ENCODE measurements around the gene ADI1. TPM values are rescaled to one million over a fixed set of nuclear protein-coding genes. Genes with fewer than 3 reads are reported as not detected.

The ADI1 gene
- total RNA-seq, 1 donor from 2014 or later, result 40.9 TPM

DNA sequence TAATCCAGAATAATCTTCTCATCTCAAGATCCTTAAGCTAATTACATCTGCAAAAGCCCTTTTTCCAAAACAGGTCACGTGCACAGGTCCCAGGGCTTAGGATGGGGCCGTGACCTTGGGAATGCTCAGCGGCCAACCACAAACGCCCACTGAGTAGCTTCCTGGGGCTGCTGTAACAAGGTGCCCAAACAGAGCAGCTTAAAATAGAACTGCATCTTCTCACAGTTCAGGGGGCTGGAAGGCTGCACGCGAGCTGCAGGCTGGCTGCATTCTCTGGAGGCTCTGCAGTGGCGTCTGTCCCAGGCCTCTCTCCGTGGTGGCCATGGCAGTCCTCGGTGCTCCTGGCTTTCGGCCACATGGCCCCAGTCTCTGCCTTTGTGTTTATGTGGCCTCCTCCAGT is 31.9 kb downstream of the ADI1 start:
- intact Hi-C loops (cut with DNase I), result no loop called here
- H3K4me3 ChIP-seq, result no peak overlapping the region
- peak overlapping the region; percentile 36 to 66 for H3K27ac ChIP-seq
- peaks cover 0 to 15% of the 10 kb centered on the region in 2 donors for H3K36me3 ChIP-seq
- H3K9me3 ChIP-seq, result no peaks in the 10 kb centered on the region
- H3K4me1 ChIP-seq, result peaks cover 0 to 10% of the 10 kb centered on the region in 2 donors
- no peaks in the 10 kb centered on the region for H3K27me3 ChIP-seq
- TF ChIP-seq, protein P1, sequence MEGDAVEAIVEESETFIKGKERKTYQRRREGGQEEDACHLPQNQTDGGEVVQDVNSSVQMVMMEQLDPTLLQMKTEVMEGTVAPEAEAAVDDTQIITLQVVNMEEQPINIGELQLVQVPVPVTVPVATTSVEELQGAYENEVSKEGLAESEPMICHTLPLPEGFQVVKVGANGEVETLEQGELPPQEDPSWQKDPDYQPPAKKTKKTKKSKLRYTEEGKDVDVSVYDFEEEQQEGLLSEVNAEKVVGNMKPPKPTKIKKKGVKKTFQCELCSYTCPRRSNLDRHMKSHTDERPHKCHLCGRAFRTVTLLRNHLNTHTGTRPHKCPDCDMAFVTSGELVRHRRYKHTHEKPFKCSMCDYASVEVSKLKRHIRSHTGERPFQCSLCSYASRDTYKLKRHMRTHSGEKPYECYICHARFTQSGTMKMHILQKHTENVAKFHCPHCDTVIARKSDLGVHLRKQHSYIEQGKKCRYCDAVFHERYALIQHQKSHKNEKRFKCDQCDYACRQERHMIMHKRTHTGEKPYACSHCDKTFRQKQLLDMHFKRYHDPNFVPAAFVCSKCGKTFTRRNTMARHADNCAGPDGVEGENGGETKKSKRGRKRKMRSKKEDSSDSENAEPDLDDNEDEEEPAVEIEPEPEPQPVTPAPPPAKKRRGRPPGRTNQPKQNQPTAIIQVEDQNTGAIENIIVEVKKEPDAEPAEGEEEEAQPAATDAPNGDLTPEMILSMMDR (IDR thresholded peaks at IDR 0.05), result no peak
- no peak for DNase-seq (ENCODE audit: low spot score in 2 of 2)

DNA sequence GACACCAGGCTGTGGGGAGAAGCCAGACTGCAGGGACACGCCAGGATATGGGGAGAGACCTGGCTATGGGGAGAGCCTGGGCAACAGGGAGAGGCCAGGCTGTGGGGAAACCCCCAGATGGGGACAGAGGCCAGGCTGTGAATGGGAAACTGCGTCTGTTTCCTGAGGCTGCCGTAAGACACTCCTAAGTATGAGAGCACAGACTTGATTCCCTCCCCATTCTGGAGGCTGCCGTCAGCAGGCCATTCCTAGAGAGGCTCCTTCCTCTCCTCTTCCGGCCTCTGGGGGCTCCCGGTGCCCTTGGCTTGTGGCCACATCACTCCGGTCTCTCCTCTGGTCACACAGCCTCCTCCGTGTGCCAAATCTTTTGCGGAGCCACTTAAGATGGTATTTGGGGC is 32.3 kb downstream of the ADI1 start:
- Histone ChIP-seq H3K4me3 (no peak overlapping the region), H3K9me3 (no peaks in the 10 kb centered on the region), H3K36me3 (peaks cover 2 to 19% of the 10 kb centered on the region in 2 donors), H3K4me1 (peaks cover 0 to 6% of the 10 kb centered on the region in 2 donors), H3K27ac (peak overlapping the region; percentile 36 to 66), H3K27me3 (no peaks in the 10 kb centered on the region)
- peak in 1 of 2 donors; percentile 63 for DNase-seq (ENCODE audit: low spot score in 2 of 2)
- intact Hi-C loops (cut with DNase I), result no loop called here
- TF ChIP-seq, protein P1 (IDR thresholded peaks at IDR 0.05), result no peak

DNA sequence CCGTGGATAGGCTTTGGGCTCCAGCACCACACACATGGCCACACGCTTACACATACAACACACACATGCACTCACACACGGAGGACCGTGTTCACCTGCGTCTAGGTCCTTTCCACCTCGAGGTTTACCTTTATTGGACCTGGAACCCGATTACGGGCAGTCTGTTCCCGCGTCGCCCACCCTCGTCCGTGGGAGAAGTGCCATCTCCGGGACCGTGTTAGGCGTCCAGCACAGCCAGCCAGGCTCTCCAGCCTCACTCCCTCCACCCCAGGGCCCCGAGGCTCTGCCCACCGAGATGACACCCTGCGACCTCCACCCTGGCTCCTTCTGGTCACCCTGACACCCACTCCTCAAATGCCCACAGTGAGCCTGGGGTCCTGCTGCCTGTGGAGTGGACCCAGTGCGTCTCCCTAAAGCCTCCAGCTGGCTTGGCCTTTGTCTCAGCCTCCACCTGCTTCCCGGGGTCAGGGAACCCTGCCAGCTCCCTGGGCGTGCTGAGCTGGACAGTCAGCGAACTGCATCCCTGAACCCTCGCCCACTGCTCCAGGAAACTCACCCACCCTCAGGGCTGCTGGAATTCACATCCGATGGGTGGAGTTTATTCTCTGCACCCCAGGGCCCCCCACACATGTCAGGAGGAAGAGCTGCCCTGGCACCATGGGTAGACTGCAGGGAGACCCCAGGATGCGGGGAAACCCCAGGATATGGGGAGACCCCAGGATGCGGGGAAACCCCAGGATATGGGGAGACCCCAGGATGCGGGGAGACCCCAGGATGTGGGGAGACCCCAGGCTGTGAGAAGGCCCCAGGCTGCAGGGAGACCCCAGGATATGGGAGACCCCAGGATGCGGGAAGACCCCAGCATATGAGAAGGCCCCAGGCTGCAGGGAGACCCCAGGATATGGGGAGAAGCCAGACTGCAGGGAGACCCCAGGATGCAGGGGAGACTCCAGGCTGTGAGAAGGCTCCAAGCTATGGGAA is 33.0 kb downstream of the ADI1 start:
- peak in 1 of 2 donors; percentile 56 for DNase-seq (ENCODE audit: low spot score in 2 of 2)
- H3K4me3 ChIP-seq, result no peak overlapping the region
- H3K9me3 ChIP-seq, result no peaks in the 10 kb centered on the region
- intact Hi-C loops (cut with DNase I), result no loop called here
- peaks cover 0 to 6% of the 10 kb centered on the region in 2 donors for H3K4me1 ChIP-seq
- TF ChIP-seq, protein P1 (IDR thresholded peaks at IDR 0.05), result no peak
- H3K27me3 ChIP-seq, result no peaks in the 10 kb centered on the region
- H3K36me3 ChIP-seq, result peaks cover 7 to 26% of the 10 kb centered on the region in 2 donors
- H3K27ac ChIP-seq, result peak overlapping the region; percentile 36 to 66

DNA sequence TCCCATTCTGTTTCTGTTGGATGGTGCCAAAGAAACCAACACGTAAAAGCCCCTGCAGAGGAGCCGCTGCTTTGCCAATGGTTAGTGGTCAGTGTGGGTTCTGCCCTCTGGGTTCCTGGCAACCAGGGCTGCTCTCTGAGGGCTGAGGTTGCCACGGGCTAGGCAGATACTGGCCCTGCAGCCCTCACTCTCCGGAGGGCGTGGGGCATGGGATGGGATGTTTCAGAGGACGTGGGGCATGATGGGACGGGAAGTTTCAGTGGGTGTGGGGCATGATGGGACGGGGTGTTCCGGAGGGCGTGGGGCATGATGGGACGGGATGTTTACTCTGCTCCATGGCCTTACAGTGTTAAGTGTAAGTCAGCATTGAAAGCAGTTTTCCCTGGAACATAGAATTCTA is 34.2 kb downstream of the ADI1 start:
- peak in 1 of 2 donors; percentile 50 for DNase-seq (ENCODE audit: low spot score in 2 of 2)
- no peak overlapping the region for H3K27ac ChIP-seq
- peaks cover 7 to 27% of the 10 kb centered on the region in 2 donors for H3K36me3 ChIP-seq
- intact Hi-C loops (cut with DNase I), result no loop called here
- H3K4me3 ChIP-seq, result no peak overlapping the region
- no peaks in the 10 kb centered on the region for H3K9me3 ChIP-seq
- H3K4me1 ChIP-seq, result peaks cover 0 to 6% of the 10 kb centered on the region in 2 donors
- H3K27me3 ChIP-seq, result no peaks in the 10 kb centered on the region
- TF ChIP-seq, protein P1 (IDR thresholded peaks at IDR 0.05), result no peak

DNA sequence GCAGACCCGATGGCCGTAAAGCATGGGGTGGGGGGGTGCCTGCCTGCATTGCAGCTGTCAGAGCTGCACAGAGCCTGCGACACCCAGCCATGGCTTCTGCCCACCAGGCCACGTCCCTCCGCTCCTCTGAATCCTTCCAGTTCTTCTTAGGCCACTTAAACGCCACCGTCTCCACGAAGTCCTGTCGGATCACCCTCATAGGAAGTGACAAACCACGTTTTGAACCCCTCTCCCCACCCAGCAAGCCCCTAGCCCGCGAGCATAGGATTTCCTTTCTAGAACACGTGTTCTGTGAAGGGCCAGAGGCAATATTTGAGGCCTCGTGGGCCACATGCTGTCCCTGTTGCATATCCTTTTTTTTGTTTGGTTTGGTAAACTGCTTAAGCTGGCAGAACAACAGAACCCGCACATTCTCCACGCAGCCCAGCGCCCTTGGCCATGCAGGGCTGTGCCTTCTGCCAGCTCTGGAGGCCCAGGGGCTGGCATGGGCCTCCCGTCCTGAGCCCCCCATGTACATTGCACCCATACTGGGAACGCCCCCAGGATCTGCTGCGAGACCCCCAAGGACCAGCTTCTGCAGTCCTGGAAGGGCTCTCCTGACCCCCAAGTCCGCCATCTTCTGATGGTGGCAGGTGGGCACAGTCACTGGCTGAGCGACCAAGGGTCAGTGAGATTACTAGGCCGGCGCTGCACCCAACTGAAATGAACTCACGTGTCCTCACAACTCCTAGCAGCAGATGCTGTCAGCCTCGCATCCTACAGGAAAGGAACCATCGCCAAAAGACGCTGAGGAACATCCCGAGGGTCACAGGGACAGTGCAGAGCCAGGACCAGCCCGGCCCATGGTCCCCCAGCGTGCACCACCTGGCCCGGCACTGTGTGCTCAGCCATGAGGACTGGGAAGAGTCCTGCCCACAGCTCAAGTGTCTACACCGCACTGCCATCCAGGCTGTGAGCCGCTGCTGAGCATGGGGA is 35.1 kb downstream of the ADI1 start:
- Histone ChIP-seq H3K36me3 (peaks cover 15 to 35% of the 10 kb centered on the region in 2 donors), H3K9me3 (no peaks in the 10 kb centered on the region), H3K4me1 (peaks cover 0 to 6% of the 10 kb centered on the region in 2 donors), H3K27ac (no peak overlapping the region), H3K27me3 (no peaks in the 10 kb centered on the region), H3K4me3 (no peak overlapping the region)
- peak in 1 of 2 donors; percentile 58 for DNase-seq (ENCODE audit: low spot score in 2 of 2)
- intact Hi-C loops (cut with DNase I), result no loop called here
- TF ChIP-seq, protein P1 (IDR thresholded peaks at IDR 0.05), result no peak
